ENCODE measurements around the gene ZBTB16.

ZBTB16 gene

GRCh38 chr11:114088836-114089235 lies 29.3 kb downstream of the ZBTB16 start:
- TF ChIP-seq ZFX (IDR thresholded peaks at IDR 0.05; ENCODE audit: borderline replicate concordance), result no peak
- TF ChIP-seq, protein P1, sequence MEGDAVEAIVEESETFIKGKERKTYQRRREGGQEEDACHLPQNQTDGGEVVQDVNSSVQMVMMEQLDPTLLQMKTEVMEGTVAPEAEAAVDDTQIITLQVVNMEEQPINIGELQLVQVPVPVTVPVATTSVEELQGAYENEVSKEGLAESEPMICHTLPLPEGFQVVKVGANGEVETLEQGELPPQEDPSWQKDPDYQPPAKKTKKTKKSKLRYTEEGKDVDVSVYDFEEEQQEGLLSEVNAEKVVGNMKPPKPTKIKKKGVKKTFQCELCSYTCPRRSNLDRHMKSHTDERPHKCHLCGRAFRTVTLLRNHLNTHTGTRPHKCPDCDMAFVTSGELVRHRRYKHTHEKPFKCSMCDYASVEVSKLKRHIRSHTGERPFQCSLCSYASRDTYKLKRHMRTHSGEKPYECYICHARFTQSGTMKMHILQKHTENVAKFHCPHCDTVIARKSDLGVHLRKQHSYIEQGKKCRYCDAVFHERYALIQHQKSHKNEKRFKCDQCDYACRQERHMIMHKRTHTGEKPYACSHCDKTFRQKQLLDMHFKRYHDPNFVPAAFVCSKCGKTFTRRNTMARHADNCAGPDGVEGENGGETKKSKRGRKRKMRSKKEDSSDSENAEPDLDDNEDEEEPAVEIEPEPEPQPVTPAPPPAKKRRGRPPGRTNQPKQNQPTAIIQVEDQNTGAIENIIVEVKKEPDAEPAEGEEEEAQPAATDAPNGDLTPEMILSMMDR (IDR thresholded peaks at IDR 0.05), result no peak
- H3K27ac ChIP-seq, result peak overlapping the region; percentile 82

DNA sequence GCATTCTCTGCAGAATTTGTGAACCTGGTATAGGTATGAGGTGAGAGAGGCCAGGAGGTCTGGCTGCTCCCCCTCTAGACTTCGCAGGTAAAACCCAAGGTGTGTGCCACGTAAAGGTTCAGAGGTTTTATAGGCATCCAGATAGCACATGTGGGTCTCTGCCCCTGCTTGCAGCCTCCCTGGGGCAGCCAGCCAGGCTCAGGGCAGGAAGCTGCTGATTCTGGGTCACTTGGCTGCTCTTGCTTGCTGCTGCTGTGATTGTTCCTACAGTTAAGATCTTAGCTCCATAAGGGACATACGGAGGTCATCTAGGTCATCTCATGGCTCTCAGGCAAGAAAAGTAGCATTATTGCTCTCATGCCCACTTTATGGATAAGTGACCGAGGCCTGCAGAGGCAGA lies 30.2 kb downstream of the ZBTB16 start:
- TF ChIP-seq, protein P1 (IDR thresholded peaks at IDR 0.05), result no peak
- no peak for TF ChIP-seq ZFX (IDR thresholded peaks at IDR 0.05; ENCODE audit: borderline replicate concordance)
- H3K27ac ChIP-seq, result peak overlapping the region; percentile 82

DNA sequence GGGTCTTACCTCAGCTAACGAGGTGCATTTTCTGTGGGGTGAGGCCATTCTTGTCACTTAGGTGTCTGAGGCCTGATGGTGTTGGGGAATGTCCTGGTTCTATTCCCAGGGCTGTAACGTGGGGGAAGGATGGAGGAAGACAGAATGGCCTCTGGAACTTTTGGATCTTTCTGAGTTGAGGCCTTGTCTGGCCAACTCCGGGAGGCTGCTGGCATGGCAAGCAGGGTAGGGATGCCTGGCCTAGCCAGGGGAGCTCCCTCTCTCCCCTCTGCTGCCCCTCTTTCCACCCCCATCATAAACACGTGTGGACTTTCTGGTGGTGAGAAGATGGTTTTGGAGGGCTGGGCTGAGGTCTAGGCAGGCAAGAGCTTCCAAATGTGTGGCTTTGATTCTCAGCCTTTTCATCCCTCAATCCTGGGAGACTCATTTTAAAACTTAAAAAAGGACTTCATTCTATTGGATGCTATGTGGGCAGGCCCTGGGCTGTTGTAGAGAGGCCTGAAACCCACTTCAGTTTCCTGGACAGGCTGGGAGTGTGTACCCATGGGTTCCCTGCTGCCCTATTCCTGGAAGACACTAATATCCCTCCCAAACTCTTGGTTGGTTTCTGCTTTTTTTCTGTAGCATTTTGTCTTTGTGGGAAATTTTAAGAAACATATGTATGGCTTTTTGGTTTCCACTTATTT lies 30.9 kb downstream of the ZBTB16 start:
- peak overlapping the region; percentile 82 for H3K27ac ChIP-seq
- TF ChIP-seq, protein P1 (IDR thresholded peaks at IDR 0.05), result no peak
- no peak for TF ChIP-seq ZFX (IDR thresholded peaks at IDR 0.05; ENCODE audit: borderline replicate concordance)

DNA sequence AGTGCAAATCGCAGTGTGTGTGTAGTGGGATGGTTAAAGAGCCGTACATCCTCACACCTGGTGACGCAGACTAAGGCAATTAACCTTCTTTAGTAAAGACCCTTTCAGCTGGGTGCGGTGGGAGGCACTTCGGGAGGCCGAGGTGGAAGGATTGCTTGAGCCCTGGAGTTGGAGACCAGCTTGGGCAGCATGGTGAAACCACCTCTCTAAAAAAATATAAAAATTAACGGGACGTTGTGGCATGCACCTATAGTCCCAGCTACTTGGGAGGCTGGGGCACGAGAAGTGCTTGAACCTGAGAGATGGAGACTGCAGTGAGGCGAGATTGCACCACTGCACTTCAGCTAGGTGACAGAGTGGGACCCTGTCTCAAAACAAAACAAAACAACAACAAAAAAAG lies 31.5 kb downstream of the ZBTB16 start:
- peak overlapping the region; percentile 82 for H3K27ac ChIP-seq
- TF ChIP-seq, protein P1 (IDR thresholded peaks at IDR 0.05), result no peak
- no peak for TF ChIP-seq ZFX (IDR thresholded peaks at IDR 0.05; ENCODE audit: borderline replicate concordance)

DNA sequence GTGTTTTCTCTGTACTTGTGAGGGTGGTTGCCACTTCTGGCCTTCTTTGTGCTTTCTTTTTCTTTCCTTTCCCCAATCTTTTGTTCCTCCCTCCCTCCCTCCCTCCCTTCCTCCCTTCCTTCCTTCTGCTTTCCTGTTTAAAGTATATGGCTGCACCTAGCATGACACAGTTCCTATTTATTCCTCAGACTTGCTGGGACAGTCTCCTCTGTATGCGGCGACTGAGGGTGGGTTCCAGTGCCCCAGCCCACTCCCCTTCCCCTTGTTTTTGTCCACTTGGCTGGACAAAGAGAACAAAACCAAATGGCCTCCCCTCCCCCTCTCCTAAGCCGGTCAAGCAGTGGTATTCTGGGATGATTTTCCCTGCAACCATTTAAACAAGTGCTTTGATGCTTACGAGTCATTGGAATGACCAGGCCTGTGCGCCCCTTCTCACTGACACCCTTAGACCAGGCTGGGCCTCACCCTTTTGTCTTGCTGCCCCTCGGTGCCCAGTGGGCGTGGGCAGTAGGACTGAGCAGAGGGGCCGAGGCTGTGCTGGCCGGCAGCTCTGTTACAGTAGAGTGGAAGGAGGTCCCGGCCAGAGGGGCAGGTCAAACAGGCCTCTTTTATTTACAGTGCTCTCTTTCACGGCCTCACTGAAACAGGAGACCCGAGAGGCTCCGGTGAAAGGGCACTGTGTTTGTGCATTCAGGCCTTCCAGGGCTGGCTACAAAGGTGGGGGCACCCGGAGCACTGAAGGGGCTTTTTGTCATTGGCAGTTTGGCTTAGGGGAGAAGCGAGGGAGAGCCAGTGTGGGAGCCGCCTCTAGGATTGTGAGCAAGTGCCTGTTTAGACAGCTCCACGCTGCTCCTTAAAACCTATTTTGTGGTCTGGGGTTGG lies 32.2 kb downstream of the ZBTB16 start:
- TF ChIP-seq, protein P1 (IDR thresholded peaks at IDR 0.05), result no peak
- no peak for TF ChIP-seq ZFX (IDR thresholded peaks at IDR 0.05; ENCODE audit: borderline replicate concordance)
- H3K27ac ChIP-seq, result peak overlapping the region; percentile 82

GRCh38 chr11:114092478-114092877 lies 33.0 kb downstream of the ZBTB16 start:
- peak overlapping the region; percentile 82 for H3K27ac ChIP-seq
- TF ChIP-seq, protein P1 (IDR thresholded peaks at IDR 0.05), result no peak
- TF ChIP-seq ZFX (IDR thresholded peaks at IDR 0.05; ENCODE audit: borderline replicate concordance), result no peak

DNA sequence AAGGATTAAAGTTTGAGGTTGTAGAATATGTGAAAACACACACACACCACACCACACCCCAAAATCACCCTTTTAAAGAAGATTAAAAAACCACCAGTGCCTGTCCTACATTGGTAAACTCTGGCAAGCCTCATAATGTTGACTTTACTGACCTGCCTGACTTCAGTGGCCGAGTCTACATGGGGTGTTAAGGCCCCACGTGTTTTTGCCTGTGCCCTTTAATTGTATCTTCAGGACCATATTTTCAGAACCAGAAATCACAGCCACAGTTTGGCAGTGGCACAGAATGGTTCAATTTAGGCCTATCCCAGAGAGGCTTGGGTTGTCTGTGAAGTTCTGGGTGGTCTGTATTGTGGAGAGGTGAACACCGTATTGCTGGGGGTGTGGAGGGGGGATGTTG lies 33.4 kb downstream of the ZBTB16 start:
- peak overlapping the region; percentile 82 for H3K27ac ChIP-seq
- TF ChIP-seq, protein P1 (IDR thresholded peaks at IDR 0.05), result no peak
- no peak for TF ChIP-seq ZFX (IDR thresholded peaks at IDR 0.05; ENCODE audit: borderline replicate concordance)
